ENCODE data around the gene ADD3.

DNA sequence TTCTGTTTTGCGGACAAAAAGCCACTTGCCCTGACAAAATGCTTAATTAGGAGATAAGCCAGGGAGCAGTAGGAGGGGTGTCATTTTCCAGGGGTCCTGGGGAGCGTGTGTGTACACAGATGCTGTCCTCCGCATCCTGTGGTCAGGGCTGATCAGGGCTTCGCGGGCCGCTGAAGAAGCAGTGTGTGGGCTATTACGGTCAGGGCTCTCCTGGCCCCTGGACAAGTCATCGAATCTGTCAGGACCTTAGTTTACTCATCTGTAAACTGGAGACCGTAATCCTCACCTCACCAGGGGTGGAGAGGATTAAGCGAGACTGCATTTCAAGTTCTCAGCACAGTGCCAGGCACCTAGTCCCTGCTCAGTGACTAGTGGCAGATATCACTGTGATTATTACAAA lies 173.7 kb downstream of the ADD3 start:
- TF ChIP-seq, protein P1, sequence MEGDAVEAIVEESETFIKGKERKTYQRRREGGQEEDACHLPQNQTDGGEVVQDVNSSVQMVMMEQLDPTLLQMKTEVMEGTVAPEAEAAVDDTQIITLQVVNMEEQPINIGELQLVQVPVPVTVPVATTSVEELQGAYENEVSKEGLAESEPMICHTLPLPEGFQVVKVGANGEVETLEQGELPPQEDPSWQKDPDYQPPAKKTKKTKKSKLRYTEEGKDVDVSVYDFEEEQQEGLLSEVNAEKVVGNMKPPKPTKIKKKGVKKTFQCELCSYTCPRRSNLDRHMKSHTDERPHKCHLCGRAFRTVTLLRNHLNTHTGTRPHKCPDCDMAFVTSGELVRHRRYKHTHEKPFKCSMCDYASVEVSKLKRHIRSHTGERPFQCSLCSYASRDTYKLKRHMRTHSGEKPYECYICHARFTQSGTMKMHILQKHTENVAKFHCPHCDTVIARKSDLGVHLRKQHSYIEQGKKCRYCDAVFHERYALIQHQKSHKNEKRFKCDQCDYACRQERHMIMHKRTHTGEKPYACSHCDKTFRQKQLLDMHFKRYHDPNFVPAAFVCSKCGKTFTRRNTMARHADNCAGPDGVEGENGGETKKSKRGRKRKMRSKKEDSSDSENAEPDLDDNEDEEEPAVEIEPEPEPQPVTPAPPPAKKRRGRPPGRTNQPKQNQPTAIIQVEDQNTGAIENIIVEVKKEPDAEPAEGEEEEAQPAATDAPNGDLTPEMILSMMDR (IDR thresholded peaks at IDR 0.05) = no peak
- TF ChIP-seq POLR2A (IDR thresholded peaks at IDR 0.05) = no peak
